PC-3 (cell line): Measurements from ENCODE around the gene ACYP2.

Experiments
- CTCF ChIP-seq: fragments of 300-600 bp; sonication (generic); conservative IDR thresholded peaks from 2 replicates; pipeline ENCODE4 v1.5.1; 2017; ENCODE audit warnings: antibody characterized with exemption, low read depth, mild to moderate bottlenecking, low read length
- EZH2 ChIP-seq: fragments of 300-600 bp; sonication (generic); IDR thresholded peaks from one replicate; pipeline ENCODE4 v1.6.1; 2017; ENCODE audit warnings: antibody characterized with exemption, mild to moderate bottlenecking, low read length; ENCODE audit not compliant: unreplicated experiment
- EZH2phosphoT487 ChIP-seq: fragments of 300-600 bp; sonication (generic); IDR thresholded peaks from 2 replicates; pipeline ENCODE4 v1.6.1; 2018; ENCODE audit warnings: mild to moderate bottlenecking, antibody characterized with exemption, low read length, borderline replicate concordance

DNA sequence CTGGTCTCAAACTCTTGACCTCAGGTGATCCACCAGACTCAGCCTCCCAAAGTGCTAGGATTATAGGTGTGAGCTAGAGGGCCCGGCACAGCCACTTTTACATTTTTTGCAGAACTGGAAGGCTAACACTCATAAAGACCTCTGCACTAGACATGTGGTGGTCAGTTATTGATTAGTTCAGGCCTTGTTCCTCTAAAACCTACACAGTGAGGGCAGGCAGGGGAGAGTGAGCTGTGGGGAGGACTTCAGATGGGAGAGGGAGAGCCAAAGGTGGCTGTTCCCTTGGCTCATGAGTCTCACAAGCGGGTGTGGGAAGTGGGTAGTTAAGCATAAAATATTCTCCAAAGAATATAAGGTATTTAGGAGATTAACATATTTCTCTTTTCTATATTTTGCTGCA is 29.3 kb upstream of the ACYP2 start:
- TF ChIP-seq CTCF (no peak), EZH2 (no peak), EZH2phosphoT487 (no peak)
